Loucy (cell line): ENCODE data around the gene PTGDR2.

ENCODE experiments used
- H2AFZ ChIP-seq: fragments of 200-600 bp; sonication (generic); 2 replicates; pipeline ENCODE4 v1.6.0; 2016; ENCODE audit warnings: antibody characterized with exemption, mild to moderate bottlenecking, low read length, moderate library complexity
- H3F3A ChIP-seq: fragments of 200-600 bp; 2 replicates; pipeline ENCODE4 v1.6.0; 2016; ENCODE audit warnings: antibody characterized with exemption, low read depth, mild to moderate bottlenecking
- H3K27me3 ChIP-seq: fragments of 200-600 bp; sonication (generic); 2 replicates; pipeline ENCODE4 v1.6.1; 2014; ENCODE audit warnings: low read length, mild to moderate bottlenecking; ENCODE audit not compliant: insufficient read depth, poor library complexity, severe bottlenecking
- H3K36me3 ChIP-seq: fragments of 200-600 bp; sonication (generic); 2 replicates; pipeline ENCODE4 v1.6.1; 2016; ENCODE audit warnings: low read length; ENCODE audit not compliant: insufficient read depth
- H3K4me1 ChIP-seq: fragments of 200-600 bp; sonication (generic); 2 replicates; pipeline ENCODE4 v1.5.1; 2014; ENCODE audit warnings: low read length, mild to moderate bottlenecking; ENCODE audit not compliant: insufficient read depth, poor library complexity, severe bottlenecking
- H3K4me2 ChIP-seq: fragments of 200-600 bp; sonication (generic); 2 replicates; pipeline ENCODE4 v1.6.0; 2014; ENCODE audit warnings: antibody characterized with exemption, low read length, low read depth, mild to moderate bottlenecking; ENCODE audit not compliant: poor library complexity, severe bottlenecking
- H3K4me3 ChIP-seq: fragments of 200-600 bp; sonication (generic); 2 replicates; pipeline ENCODE4 v1.5.1; 2014; ENCODE audit warnings: low read length, mild to moderate bottlenecking, mixed read lengths; ENCODE audit not compliant: poor library complexity, severe bottlenecking
- H3K79me2 ChIP-seq: fragments of 200-600 bp; sonication (generic); 2 replicates; pipeline ENCODE4 v1.6.1; 2014; ENCODE audit warnings: low read length; ENCODE audit not compliant: insufficient read depth
- H3K9ac ChIP-seq: fragments of 200-600 bp; sonication (generic); 2 replicates; pipeline ENCODE4 v1.6.0; 2014; ENCODE audit warnings: mild to moderate bottlenecking, low read depth, low read length, moderate library complexity; ENCODE audit not compliant: poor library complexity, severe bottlenecking
- H3K9me2 ChIP-seq: fragments of 200-600 bp; sonication (generic); replicated peaks from 2 replicates; pipeline ENCODE4 v1.6.1; 2016; ENCODE audit warnings: low read depth, low read length, mixed read lengths
- H3K9me3 ChIP-seq: fragments of 200-600 bp; sonication (generic); 2 replicates; pipeline ENCODE4 v1.6.1; 2014; ENCODE audit warnings: mild to moderate bottlenecking, antibody characterized with exemption, low read length, low read depth; ENCODE audit not compliant: insufficient read depth
- H4K20me1 ChIP-seq: fragments of 200-600 bp; sonication (generic); 2 replicates; pipeline ENCODE4 v1.6.0; 2014; ENCODE audit warnings: antibody characterized with exemption, low read length, mild to moderate bottlenecking; ENCODE audit not compliant: insufficient read depth, poor library complexity, severe bottlenecking
- CTCF ChIP-seq: fragments of 200-600 bp; sonication (generic); conservative IDR thresholded peaks from 2 replicates; pipeline ENCODE4 v1.5.1; 2014; ENCODE audit warnings: mild to moderate bottlenecking, antibody characterized with exemption, low read length
- EZH2phosphoT487 ChIP-seq: fragments of 200-600 bp; IDR thresholded peaks from 2 replicates; pipeline ENCODE4 v1.6.1; 2018; ENCODE audit warnings: antibody characterized with exemption, mild to moderate bottlenecking, moderate library complexity, borderline replicate concordance

Gene PTGDR2

GRCh38 chr11:60862171-60862570, 6.4 kb upstream of the PTGDR2 start:
- no peaks in the 10 kb centered on the region for H3K79me2 ChIP-seq
- no peaks in the 10 kb centered on the region for H4K20me1 ChIP-seq
- no peaks in the 10 kb centered on the region for H3K27me3 ChIP-seq
- TF ChIP-seq EZH2phosphoT487 = no peak
- no peak for TF ChIP-seq CTCF
- no peaks in the 10 kb centered on the region for H3K9me3 ChIP-seq
- no peaks in the 10 kb centered on the region for H3K9me2 ChIP-seq
- no peak overlapping the region for H3K4me3 ChIP-seq
- H2AFZ ChIP-seq = no peak overlapping the region
- no peak overlapping the region for H3K9ac ChIP-seq
- no peaks in the 10 kb centered on the region for H3K36me3 ChIP-seq
- H3F3A ChIP-seq = peaks cover 7% of the 10 kb centered on the region; the same call in 1 of the 2 replicates
- peaks cover 62% of the 10 kb centered on the region for H3K4me1 ChIP-seq
- H3K4me2 ChIP-seq = no peak overlapping the region

DNA sequence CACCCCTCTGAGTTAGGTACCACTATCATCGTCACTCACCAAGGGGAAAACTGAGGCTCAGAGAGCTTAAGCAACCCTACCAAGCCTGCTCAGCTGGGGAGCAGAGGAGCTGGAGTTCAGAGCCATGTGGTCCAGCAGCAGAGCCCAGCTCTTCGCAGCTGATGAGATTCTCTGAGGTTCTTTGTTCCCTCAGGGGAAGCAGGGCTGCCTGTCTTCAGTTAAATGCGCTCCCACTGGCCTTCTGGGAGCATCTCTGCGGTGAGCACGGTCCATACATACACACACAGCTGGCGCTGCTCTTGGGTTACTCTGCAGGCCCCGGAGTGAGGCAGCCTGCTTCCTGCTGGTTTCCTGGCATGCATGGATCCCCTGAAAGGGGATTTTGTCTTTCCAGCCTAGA, 5.2 kb upstream of the PTGDR2 start:
- Histone ChIP-seq H3K9ac (no peak overlapping the region), H3K27me3 (no peaks in the 10 kb centered on the region), H3K9me3 (no peaks in the 10 kb centered on the region), H3K4me3 (no peak overlapping the region), H3F3A (peaks cover 7% of the 10 kb centered on the region; the same call in 1 of the 2 replicates), H3K4me2 (no peak overlapping the region), H4K20me1 (no peaks in the 10 kb centered on the region), H3K36me3 (no peaks in the 10 kb centered on the region), H3K9me2 (no peaks in the 10 kb centered on the region), H3K79me2 (no peaks in the 10 kb centered on the region), H3K4me1 (peaks cover 69% of the 10 kb centered on the region), H2AFZ (no peak overlapping the region)
- TF ChIP-seq CTCF (no peak), EZH2phosphoT487 (no peak)

DNA sequence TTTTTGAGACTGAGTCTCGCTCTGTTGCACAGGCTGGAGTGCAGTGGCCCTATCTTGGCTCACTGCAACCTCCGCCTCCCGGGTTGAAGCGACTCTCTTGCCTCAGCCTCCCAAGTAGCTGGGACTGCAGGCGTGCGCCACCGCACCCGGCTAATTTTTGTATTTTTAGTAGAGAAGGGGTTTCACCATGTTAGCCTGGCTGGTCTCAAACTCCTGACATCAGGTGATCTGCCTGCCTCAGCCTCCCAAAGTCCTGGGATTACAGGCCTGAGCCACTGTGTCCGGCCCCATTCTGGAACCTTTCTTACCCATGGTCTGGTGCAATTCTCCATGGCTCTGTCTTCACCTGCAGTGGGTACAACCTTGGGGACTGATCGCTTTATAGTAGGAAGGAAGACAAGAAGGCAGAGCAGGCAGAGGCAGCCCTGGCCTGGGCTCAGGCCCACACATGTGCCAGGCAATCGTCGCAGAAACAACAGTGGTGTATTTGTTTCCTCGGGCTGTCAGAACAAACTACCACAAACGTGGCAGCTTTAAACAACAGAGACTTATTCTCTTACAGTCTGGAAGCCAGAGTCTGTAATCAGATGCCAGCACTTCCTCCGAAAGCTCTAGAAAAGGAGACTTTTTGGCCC, 4.0 kb upstream of the PTGDR2 start:
- no peaks in the 10 kb centered on the region for H3K9me2 ChIP-seq
- TF ChIP-seq CTCF (no peak), EZH2phosphoT487 (no peak)
- peaks cover 7% of the 10 kb centered on the region; the same call in 1 of the 2 replicates for H3F3A ChIP-seq
- H3K4me3 ChIP-seq = no peak overlapping the region
- H3K79me2 ChIP-seq = peaks cover 9% of the 10 kb centered on the region
- H3K27me3 ChIP-seq = no peaks in the 10 kb centered on the region
- no peaks in the 10 kb centered on the region for H4K20me1 ChIP-seq
- no peaks in the 10 kb centered on the region for H3K9me3 ChIP-seq
- H2AFZ ChIP-seq = no peak overlapping the region
- no peaks in the 10 kb centered on the region for H3K36me3 ChIP-seq
- H3K4me1 ChIP-seq = peaks cover 73% of the 10 kb centered on the region
- H3K4me2 ChIP-seq = peak overlapping the region; percentile 70
- peak overlapping the region; percentile 66 for H3K9ac ChIP-seq
